WTC11 (cell line): ENCODE results near the gene IRAK2. TPM values are rescaled to one million over a fixed set of nuclear protein-coding genes. Genes with fewer than 3 reads are reported as not detected.
A peak's percentile ranks its signal among the peaks of the same experiment; 100 is the strongest.

Experiments used
- ATAC-seq: fragments of 200-7000 bp; cut with Tn5 transposase; 2 replicates; pipeline ENCODE4 v1.10.0; 2021; ENCODE audit warnings: mild to moderate bottlenecking, moderate library complexity
- Bru-seq: library from RNA; stranded (reverse); fragments of 400-500 nt; gene quantifications from one replicate; lab custom pipeline; 2021; lab: Mats Ljungman, UMichigan
- CTCF ChIA-PET: fragments of 300-600 bp; sonication (Branson Sonifier 250); formaldehyde crosslinking; loops from one replicate; lab custom pipeline; 2021; ENCODE audit warnings: antibody characterized with exemption; lab: Charles Lee
- POLR2A ChIA-PET: fragments of 350-600 bp; sonication (Branson Sonifier 250); formaldehyde crosslinking; loops from one replicate; lab custom pipeline; 2021; ENCODE audit warnings: antibody characterized with exemption; lab: Charles Lee
- DNase-seq: peaks from one replicate; pipeline ENCODE4 v3.0.0; 2021; ENCODE audit warnings: low spot score
- H3K27ac Mint-ChIP-seq: 2 replicates; pipeline ENCODE4 v1.8.0; 2021; ENCODE audit warnings: mixed read lengths
- H3K27me3 Mint-ChIP-seq: 2 replicates; pipeline ENCODE4 v1.8.0; 2021; ENCODE audit warnings: low read depth, mild to moderate bottlenecking, moderate library complexity, mixed read lengths
- H3K36me3 Mint-ChIP-seq: 2 replicates; pipeline ENCODE4 v1.8.0; 2021; ENCODE audit warnings: mixed read lengths
- H3K4me1 Mint-ChIP-seq: 2 replicates; pipeline ENCODE4 v1.8.0; 2022; ENCODE audit warnings: mixed read lengths
- H3K4me3 Mint-ChIP-seq: 2 replicates; pipeline ENCODE4 v1.8.0; 2021; ENCODE audit warnings: mild to moderate bottlenecking, moderate library complexity, mixed read lengths
- H3K9me3 Mint-ChIP-seq: 2 replicates; pipeline ENCODE4 v1.8.0; 2021; ENCODE audit warnings: mixed read lengths
- ATF6 ChIP-seq: sonication (generic); formaldehyde crosslinking; IDR thresholded peaks from 2 replicates; pipeline ENCODE4 v1.8.1; 2023; ENCODE audit warnings: mild to moderate bottlenecking, missing genetic modification reagents
- ELF4 ChIP-seq: sonication (generic); formaldehyde crosslinking; IDR thresholded peaks from 2 replicates; pipeline ENCODE4 v1.8.1; 2022; ENCODE audit warnings: low read depth, mild to moderate bottlenecking, moderate library complexity, missing genetic modification reagents
- HMGXB4 ChIP-seq: sonication (generic); formaldehyde crosslinking; IDR thresholded peaks from 2 replicates; pipeline ENCODE4 v1.8.1; 2023; ENCODE audit warnings: mild to moderate bottlenecking, moderate library complexity, missing genetic modification reagents
- KAT7 ChIP-seq: sonication (generic); formaldehyde crosslinking; IDR thresholded peaks from 2 replicates; pipeline ENCODE4 v1.8.1; 2023; ENCODE audit warnings: missing genetic modification reagents, mild to moderate bottlenecking, borderline replicate concordance
- MAX ChIP-seq: sonication (generic); formaldehyde crosslinking; IDR thresholded peaks from 2 replicates; pipeline ENCODE4 v1.8.0; 2022; ENCODE audit warnings: mild to moderate bottlenecking, missing genetic modification reagents
- NFE2L1 ChIP-seq: sonication (generic); formaldehyde crosslinking; IDR thresholded peaks from 2 replicates; pipeline ENCODE4 v1.8.1; 2023; ENCODE audit warnings: missing genetic modification reagents
- NR2C2 ChIP-seq: sonication (generic); formaldehyde crosslinking; IDR thresholded peaks from 2 replicates; pipeline ENCODE4 v1.8.0; 2022; ENCODE audit warnings: mild to moderate bottlenecking, missing genetic modification reagents
- SP1 ChIP-seq: sonication (generic); formaldehyde crosslinking; conservative IDR thresholded peaks from 2 replicates; pipeline ENCODE4 v1.8.1; 2022; ENCODE audit warnings: missing genetic modification reagents
- TCF7 ChIP-seq: sonication (generic); formaldehyde crosslinking; IDR thresholded peaks from 2 replicates; pipeline ENCODE4 v1.8.0; 2022; ENCODE audit warnings: mild to moderate bottlenecking, low read depth, missing genetic modification reagents, moderate library complexity
- USF2 ChIP-seq: sonication (generic); formaldehyde crosslinking; IDR thresholded peaks from 2 replicates; pipeline ENCODE4 v1.8.1; 2023; ENCODE audit warnings: mild to moderate bottlenecking, missing genetic modification reagents, moderate library complexity
- ZBTB21 ChIP-seq: sonication (generic); formaldehyde crosslinking; IDR thresholded peaks from 2 replicates; pipeline ENCODE4 v1.8.1; 2023; ENCODE audit warnings: mild to moderate bottlenecking, missing genetic modification reagents, borderline replicate concordance
- ZNF219 ChIP-seq: sonication (generic); formaldehyde crosslinking; IDR thresholded peaks from 2 replicates; pipeline ENCODE4 v1.8.0; 2023; ENCODE audit warnings: missing genetic modification reagents, mild to moderate bottlenecking, borderline replicate concordance
- ZNF396 ChIP-seq: fragments of 250-450 bp; sonication (Bioruptor Pico); IDR thresholded peaks from 2 replicates; pipeline ENCODE4 v1.8.0; 2021; ENCODE audit warnings: mild to moderate bottlenecking, moderate library complexity, borderline replicate concordance
- ZNF423 ChIP-seq: fragments of 250-450 bp; sonication (Bioruptor Pico); IDR thresholded peaks from 2 replicates; pipeline ENCODE4 v2.1.2; 2022; ENCODE audit warnings: mild to moderate bottlenecking, moderate library complexity
- long read RNA-seq, 3 experiments: library from RNA in 1 of 3; library from capped mRNA in 1 of 3; library from polyadenylated mRNA in 1 of 3; unstranded in 2 of 3; stranded (forward) in 1 of 3; transcript quantifications; one replicate each; pipeline ENCODE4 v2.0.0, GENCODE V29; 2021
- total RNA-seq: library from RNA; stranded (reverse); gene quantifications from 3 replicates; pipeline ENCODE4 v1.2.3, GENCODE V29; 2021
- TF ChIP-seq, protein P1 (sequence below): fragments of 200-600 bp; IDR thresholded peaks from 2 replicates; pipeline ENCODE4 v1.8.0; 2022; ENCODE audit warnings: antibody characterized with exemption
- TF ChIP-seq, protein P2 (sequence below): fragments of 250-450 bp; sonication (Bioruptor Pico); IDR thresholded peaks from 2 replicates; pipeline ENCODE4 v2.1.2; 2022; ENCODE audit warnings: mild to moderate bottlenecking, moderate library complexity
- TF ChIP-seq, protein P3 (sequence below): sonication (generic); formaldehyde crosslinking; IDR thresholded peaks from 2 replicates; pipeline ENCODE4 v1.8.0; 2022; ENCODE audit warnings: mild to moderate bottlenecking, missing genetic modification reagents

IRAK2 gene, protein sequence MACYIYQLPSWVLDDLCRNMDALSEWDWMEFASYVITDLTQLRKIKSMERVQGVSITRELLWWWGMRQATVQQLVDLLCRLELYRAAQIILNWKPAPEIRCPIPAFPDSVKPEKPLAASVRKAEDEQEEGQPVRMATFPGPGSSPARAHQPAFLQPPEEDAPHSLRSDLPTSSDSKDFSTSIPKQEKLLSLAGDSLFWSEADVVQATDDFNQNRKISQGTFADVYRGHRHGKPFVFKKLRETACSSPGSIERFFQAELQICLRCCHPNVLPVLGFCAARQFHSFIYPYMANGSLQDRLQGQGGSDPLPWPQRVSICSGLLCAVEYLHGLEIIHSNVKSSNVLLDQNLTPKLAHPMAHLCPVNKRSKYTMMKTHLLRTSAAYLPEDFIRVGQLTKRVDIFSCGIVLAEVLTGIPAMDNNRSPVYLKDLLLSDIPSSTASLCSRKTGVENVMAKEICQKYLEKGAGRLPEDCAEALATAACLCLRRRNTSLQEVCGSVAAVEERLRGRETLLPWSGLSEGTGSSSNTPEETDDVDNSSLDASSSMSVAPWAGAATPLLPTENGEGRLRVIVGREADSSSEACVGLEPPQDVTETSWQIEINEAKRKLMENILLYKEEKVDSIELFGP
- 0.71 to 1.4 TPM (median 0.73 TPM) in 3 replicates for total RNA-seq
- percentile 30 among the genes with signal in this experiment for Bru-seq, nascent RNA
- long read RNA-seq, experiment 1, partial matches to known transcripts: 0 of 5 reads
- long read RNA-seq, experiment 1, other reads (novel, unspliced or antisense): 3 of 5 reads
- long read RNA-seq, experiment 2: 0 reads
- long read RNA-seq, experiment 3: 0 reads

DNA sequence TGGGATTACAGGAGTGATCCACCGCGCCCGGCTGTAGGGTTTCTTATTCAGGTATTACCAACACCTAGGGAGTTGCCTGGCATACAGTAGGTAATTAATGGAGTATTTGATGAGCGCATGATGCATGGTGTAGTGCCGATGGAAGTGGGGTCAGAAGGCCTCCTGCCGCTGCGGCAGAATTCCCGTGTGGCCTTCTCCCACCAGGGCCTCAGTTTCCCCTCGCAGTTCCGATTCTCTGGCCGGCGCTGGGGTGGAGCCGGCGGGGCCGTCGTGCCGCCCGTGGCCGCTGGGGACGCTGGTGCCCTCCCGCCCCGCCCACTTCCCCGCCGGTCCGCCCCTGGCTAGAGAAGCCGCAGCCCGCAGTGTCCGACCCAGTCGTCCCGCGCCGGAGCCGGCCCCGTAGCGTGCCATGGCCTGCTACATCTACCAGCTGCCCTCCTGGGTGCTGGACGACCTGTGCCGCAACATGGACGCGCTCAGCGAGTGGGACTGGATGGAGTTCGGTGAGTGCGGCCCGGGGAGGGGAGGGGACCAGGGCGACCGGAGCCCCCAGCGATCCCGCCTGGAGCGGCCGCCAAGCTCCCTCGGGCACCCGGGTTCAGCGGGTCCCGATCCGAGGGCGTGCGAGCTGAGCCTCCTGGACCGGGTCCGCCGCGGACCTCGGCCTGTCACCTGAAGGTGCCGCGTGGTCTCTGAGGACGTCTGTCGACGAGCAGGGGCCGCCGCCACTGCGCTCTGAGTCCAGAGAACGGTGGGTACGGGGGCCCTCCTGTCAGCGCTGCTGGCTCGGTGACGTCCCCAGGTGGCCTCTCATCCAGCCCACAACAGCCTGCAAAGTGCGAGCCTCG is at the start of gene IRAK2:
Gene IRAK2, plus strand, starts transcription at position 374 of the 848 bp plus-strand sequence. Its CDS starts 36 bp downstream, at position 410.
- H3K27me3 Mint-ChIP-seq: peaks cover 13% of the 10 kb centered on the region
- DNase-seq (peak; percentile 80), ATAC-seq (peak; percentile 86)
- H3K4me3 Mint-ChIP-seq: peak within 1 kb of the TSS; percentile 69
- TF ChIP-seq ZNF423 (CRISPR knock-in tag) (no peak), ZNF396 (CRISPR knock-in tag) (no peak), ELF4 (CRISPR knock-in tag) (no peak), ZBTB21 (CRISPR knock-in tag) (no peak), MAX (CRISPR knock-in tag) (peak; percentile 77), KAT7 (CRISPR knock-in tag) (0 out of 2 replicates have a peak, but pooled peaks have one; percentile 85), TCF7 (CRISPR knock-in tag) (no peak), USF2 (no peak), HMGXB4 (CRISPR knock-in tag) (peak; percentile 96), ZNF219 (CRISPR knock-in tag) (no peak), NR2C2 (no peak), SP1 (peak; percentile 49; the same call in 1 of the 2 replicates), NFE2L1 (peak; percentile 32; the same call in 1 of the 2 replicates), ATF6 (CRISPR knock-in tag) (0 out of 2 replicates have a peak, but pooled peaks have one; percentile 15)
- TF ChIP-seq, protein P1, sequence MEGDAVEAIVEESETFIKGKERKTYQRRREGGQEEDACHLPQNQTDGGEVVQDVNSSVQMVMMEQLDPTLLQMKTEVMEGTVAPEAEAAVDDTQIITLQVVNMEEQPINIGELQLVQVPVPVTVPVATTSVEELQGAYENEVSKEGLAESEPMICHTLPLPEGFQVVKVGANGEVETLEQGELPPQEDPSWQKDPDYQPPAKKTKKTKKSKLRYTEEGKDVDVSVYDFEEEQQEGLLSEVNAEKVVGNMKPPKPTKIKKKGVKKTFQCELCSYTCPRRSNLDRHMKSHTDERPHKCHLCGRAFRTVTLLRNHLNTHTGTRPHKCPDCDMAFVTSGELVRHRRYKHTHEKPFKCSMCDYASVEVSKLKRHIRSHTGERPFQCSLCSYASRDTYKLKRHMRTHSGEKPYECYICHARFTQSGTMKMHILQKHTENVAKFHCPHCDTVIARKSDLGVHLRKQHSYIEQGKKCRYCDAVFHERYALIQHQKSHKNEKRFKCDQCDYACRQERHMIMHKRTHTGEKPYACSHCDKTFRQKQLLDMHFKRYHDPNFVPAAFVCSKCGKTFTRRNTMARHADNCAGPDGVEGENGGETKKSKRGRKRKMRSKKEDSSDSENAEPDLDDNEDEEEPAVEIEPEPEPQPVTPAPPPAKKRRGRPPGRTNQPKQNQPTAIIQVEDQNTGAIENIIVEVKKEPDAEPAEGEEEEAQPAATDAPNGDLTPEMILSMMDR: peak; percentile 91
- TF ChIP-seq, protein P2, sequence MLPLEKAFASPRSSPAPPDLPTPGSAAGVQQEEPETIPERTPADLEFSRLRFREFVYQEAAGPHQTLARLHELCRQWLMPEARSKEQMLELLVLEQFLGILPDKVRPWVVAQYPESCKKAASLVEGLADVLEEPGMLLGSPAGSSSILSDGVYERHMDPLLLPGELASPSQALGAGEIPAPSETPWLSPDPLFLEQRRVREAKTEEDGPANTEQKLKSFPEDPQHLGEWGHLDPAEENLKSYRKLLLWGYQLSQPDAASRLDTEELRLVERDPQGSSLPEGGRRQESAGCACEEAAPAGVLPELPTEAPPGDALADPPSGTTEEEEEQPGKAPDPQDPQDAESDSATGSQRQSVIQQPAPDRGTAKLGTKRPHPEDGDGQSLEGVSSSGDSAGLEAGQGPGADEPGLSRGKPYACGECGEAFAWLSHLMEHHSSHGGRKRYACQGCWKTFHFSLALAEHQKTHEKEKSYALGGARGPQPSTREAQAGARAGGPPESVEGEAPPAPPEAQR (CRISPR knock-in tag): no peak
- TF ChIP-seq, protein P3, sequence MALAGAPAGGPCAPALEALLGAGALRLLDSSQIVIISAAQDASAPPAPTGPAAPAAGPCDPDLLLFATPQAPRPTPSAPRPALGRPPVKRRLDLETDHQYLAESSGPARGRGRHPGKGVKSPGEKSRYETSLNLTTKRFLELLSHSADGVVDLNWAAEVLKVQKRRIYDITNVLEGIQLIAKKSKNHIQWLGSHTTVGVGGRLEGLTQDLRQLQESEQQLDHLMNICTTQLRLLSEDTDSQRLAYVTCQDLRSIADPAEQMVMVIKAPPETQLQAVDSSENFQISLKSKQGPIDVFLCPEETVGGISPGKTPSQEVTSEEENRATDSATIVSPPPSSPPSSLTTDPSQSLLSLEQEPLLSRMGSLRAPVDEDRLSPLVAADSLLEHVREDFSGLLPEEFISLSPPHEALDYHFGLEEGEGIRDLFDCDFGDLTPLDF (CRISPR knock-in tag): peak; percentile 63; the same call in 1 of the 2 replicates
- POLR2A ChIA-PET: interaction anchor here (0.6 to 0.9 kb wide), 2 partner anchors 21 to 156 kb away, joined by 3 to 4 read pairs; partner anchors contain the start of gene SEC13
- no peaks in the 10 kb centered on the region for H3K4me1 Mint-ChIP-seq
- H3K27ac Mint-ChIP-seq: no peak within 1 kb of the TSS
- peaks cover 16% of the 10 kb centered on the region for H3K9me3 Mint-ChIP-seq
- CTCF ChIA-PET: interaction anchor here (0.6 to 1.6 kb wide), 12 partner anchors 22 to 292 kb away, joined by 3 to 9 read pairs (median 4); partner anchors contain the start of genes CIDEC and VHL
- peaks cover 16% of the 10 kb centered on the region for H3K36me3 Mint-ChIP-seq
